GM10266 (cell line): ENCODE measurements around the gene ARMH3.

Experiments
- DNase-seq: peaks from one replicate; pipeline ENCODE4 v3.0.0; 2012; ENCODE audit errors: extremely low spot score
- CTCF ChIP-seq: IDR thresholded peaks from 2 replicates; pipeline ENCODE4 v1.5.1; 2012; ENCODE audit warnings: mild to moderate bottlenecking, low read depth; ENCODE audit not compliant: control insufficient read depth, insufficient read depth; ENCODE audit errors: missing control alignments

Gene ARMH3

GRCh38 chr10:101850749-101851148, 205.2 kb downstream of the ARMH3 start:
- no peak for DNase-seq
- no peak for TF ChIP-seq CTCF

- DNase-seq = no peak
- TF ChIP-seq CTCF = no peak
Observed at GRCh38 chr10:101848894-101849351, 207.1 kb downstream of the ARMH3 start.

- DNase-seq = no peak
- TF ChIP-seq CTCF = no peak
Observed at GRCh38 chr10:101848408-101848807, 207.6 kb downstream of the ARMH3 start.

GRCh38 chr10:101845893-101846292, 210.1 kb downstream of the ARMH3 start:
- DNase-seq = no peak

GRCh38 chr10:101843032-101844021, 212.6 kb downstream of the ARMH3 start, which contains the start of gene KCNIP2:
Gene KCNIP2 (minus strand): TSS chr10:101843800. CDS start chr10:101843568, 232 bp downstream.
- TF ChIP-seq CTCF = peak; percentile 71
- peak; percentile 84 for DNase-seq

More at GRCh38 chr10:101845893-101846292, 210.1 kb downstream of the ARMH3 start:
- TF ChIP-seq CTCF = no peak

GRCh38 chr10:101841826-101842225, 214.1 kb downstream of the ARMH3 start:
- TF ChIP-seq CTCF = no peak
- no peak for DNase-seq
